Lung (tissue), 12 donors: ENCODE measurements around the gene NBEA. TPM values are rescaled to one million over a fixed set of nuclear protein-coding genes. Genes with fewer than 3 reads are reported as not detected.

ENCODE experiments used
- ATAC-seq: fragments of 200-7000 bp; cut with Tn5 transposase; one replicate; pipeline ENCODE4 v1.9.1; 2020; ENCODE audit warnings: moderate number of reproducible peaks; ENCODE audit not compliant: insufficient read depth, low FRiP score
- DNase-seq, 3 donors: peaks; one replicate each; pipeline ENCODE4 v3.0.0-alpha.2; 2013 to 2017
- H3K27ac ChIP-seq, 2 donors: one replicate each; pipeline ENCODE4 v1.5.1; 2013; ENCODE audit warnings: mild to moderate bottlenecking in 2 of 2, moderate library complexity in 2 of 2, control low read depth in 1 of 2, inconsistent platforms in 1 of 2, low read depth in 1 of 2, low read length in 1 of 2
- H3K27me3 ChIP-seq, 3 donors: one replicate each; pipeline ENCODE4 v1.5.1; 2013; ENCODE audit warnings: low read length in 2 of 3; ENCODE audit not compliant: control insufficient read depth in 3 of 3, insufficient read depth in 3 of 3
- H3K36me3 ChIP-seq, 4 donors: one replicate each; pipeline ENCODE4 v1.5.1; 2013; ENCODE audit warnings: low read length in 4 of 4, mild to moderate bottlenecking in 1 of 4, moderate library complexity in 1 of 4; ENCODE audit not compliant: control insufficient read depth in 4 of 4, insufficient read depth in 4 of 4
- H3K4me1 ChIP-seq, 5 donors: one replicate each; pipeline ENCODE4 v1.5.1; 2013; ENCODE audit warnings: low read length in 5 of 5, mild to moderate bottlenecking in 2 of 5, moderate library complexity in 1 of 5; ENCODE audit not compliant: control insufficient read depth in 5 of 5, insufficient read depth in 5 of 5
- H3K4me3 ChIP-seq: one replicate; pipeline ENCODE4 v1.5.1; 2013; ENCODE audit warnings: mild to moderate bottlenecking, control low read depth, moderate library complexity
- H3K9ac ChIP-seq, 2 donors: one replicate each; pipeline ENCODE4 v1.5.1; 2013; ENCODE audit warnings: low read length in 2 of 2, control low read depth in 1 of 2; ENCODE audit not compliant: insufficient read depth in 1 of 2
- H3K9me3 ChIP-seq, 4 donors: one replicate each; pipeline ENCODE4 v1.5.1; 2013; ENCODE audit warnings: low read length in 3 of 4, mild to moderate bottlenecking in 1 of 4, moderate library complexity in 1 of 4; ENCODE audit not compliant: control insufficient read depth in 4 of 4, insufficient read depth in 3 of 4
- WGBS, 2 donors: extraction: QIAGEN DNeasy Blood & Tissue Kit; methylation state at CpG; one replicate each; pipeline ENCODE4 v1.1.7; 2013; 5-methylcytosine and 5-hydroxymethylcytosine counted together
- polyA plus RNA-seq, 2 donors: library from polyadenylated mRNA; stranded (reverse); fragments of 200-250 nt; gene quantifications; one replicate each; pipeline ENCODE4 v1.2.1, GENCODE V29; 2013
- total RNA-seq, 2 donors: library from RNA; depleted of rRNA in 1 of 2; stranded (reverse); fragments of >200 nt in 1 of 2; gene quantifications; one replicate each; pipeline ENCODE4 v1.2.1, GENCODE V29; 2014 to 2021
- TF ChIP-seq, protein P1 (sequence below): IDR thresholded peaks from 2 replicates; pipeline ENCODE4 v1.5.1; 2012; ENCODE audit warnings: mild to moderate bottlenecking; ENCODE audit errors: control extremely low read depth, extremely low read depth
- donor health status: control.
- donor health status: control.
- donor health status: Bipolar disorder and iron deficiency.
- donor health status: healthy.
- donor health status: DM: yes; HTN: yes; CAD: no.

The NBEA gene
- total and polyA plus RNA-seq, 4 donors = 1.6 to 26.5 (median 5.3) TPM

GRCh38 chr13:35592457-35592856 lies 650.4 kb downstream of the NBEA start:
- no peaks in the 10 kb centered on the region for H3K4me1 ChIP-seq
- H3K9me3 ChIP-seq = no peaks in the 10 kb centered on the region
- no peaks in the 10 kb centered on the region for H3K27me3 ChIP-seq
- ATAC-seq (no peak), DNase-seq (no peak)
- H3K27ac ChIP-seq = no peak overlapping the region
- H3K36me3 ChIP-seq = no peaks in the 10 kb centered on the region
- H3K9ac ChIP-seq = no peak overlapping the region
- H3K4me3 ChIP-seq = no peak overlapping the region
- WGBS, 2 donors = 84 to 91% methylated on average over 4 of the region's 4 CpGs
- TF ChIP-seq, protein P1, sequence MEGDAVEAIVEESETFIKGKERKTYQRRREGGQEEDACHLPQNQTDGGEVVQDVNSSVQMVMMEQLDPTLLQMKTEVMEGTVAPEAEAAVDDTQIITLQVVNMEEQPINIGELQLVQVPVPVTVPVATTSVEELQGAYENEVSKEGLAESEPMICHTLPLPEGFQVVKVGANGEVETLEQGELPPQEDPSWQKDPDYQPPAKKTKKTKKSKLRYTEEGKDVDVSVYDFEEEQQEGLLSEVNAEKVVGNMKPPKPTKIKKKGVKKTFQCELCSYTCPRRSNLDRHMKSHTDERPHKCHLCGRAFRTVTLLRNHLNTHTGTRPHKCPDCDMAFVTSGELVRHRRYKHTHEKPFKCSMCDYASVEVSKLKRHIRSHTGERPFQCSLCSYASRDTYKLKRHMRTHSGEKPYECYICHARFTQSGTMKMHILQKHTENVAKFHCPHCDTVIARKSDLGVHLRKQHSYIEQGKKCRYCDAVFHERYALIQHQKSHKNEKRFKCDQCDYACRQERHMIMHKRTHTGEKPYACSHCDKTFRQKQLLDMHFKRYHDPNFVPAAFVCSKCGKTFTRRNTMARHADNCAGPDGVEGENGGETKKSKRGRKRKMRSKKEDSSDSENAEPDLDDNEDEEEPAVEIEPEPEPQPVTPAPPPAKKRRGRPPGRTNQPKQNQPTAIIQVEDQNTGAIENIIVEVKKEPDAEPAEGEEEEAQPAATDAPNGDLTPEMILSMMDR = no peak

DNA sequence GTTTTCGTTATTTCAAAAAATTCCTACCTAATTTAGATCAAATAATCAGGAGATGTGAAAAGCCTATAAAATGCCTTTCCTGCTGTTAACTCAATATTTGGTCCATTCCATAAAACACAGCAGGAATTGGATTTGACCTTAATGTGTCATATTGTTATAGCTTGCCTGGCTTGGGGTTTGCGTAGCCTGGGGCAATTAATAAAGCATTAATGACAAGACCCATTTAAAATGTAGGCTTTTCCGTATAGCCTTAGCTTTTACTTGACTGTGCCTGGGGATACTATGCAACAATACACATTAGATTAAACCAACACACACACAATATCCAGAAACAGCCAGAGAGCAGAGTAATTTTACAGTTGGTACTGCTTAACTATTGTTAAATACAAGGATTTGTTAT lies 651.6 kb downstream of the NBEA start:
- Histone ChIP-seq H3K27ac (no peak overlapping the region), H3K27me3 (no peaks in the 10 kb centered on the region), H3K4me1 (peaks cover 0 to 8% (median 0%) of the 10 kb centered on the region in 5 donors), H3K4me3 (no peak overlapping the region), H3K9ac (no peak overlapping the region), H3K9me3 (no peaks in the 10 kb centered on the region), H3K36me3 (no peaks in the 10 kb centered on the region)
- DNase-seq (no peak), ATAC-seq (no peak)
- WGBS, 2 donors = 95 to 96% methylated on average over 3 of the region's 3 CpGs
- TF ChIP-seq, protein P1 = no peak

DNA sequence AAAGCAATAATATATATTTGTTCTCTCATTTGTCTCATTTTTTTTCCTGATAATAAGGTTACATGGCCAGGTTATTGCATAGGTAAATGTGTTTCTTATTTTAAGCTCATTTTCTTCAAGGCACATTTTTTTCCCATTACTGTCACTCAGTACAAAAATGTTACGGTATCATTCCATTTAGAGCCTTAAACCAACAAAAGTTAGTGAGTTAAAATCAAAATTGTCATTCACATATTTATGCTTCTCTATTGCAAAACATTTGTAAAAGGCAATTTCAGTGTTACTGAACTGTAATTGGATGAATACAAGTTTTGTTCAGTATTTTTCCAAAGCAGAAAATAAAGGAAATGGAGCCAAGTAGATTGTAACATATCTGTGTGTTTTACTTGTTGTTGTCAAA lies 652.0 kb downstream of the NBEA start:
- H3K27ac ChIP-seq = no peak overlapping the region
- H3K9ac ChIP-seq = no peak overlapping the region
- no peak overlapping the region for H3K4me3 ChIP-seq
- H3K36me3 ChIP-seq = no peaks in the 10 kb centered on the region
- TF ChIP-seq, protein P1 = no peak
- no peak for ATAC-seq
- WGBS, 2 donors = 94 to 96% methylated on average over 1 of the region's 1 CpG
- no peak for DNase-seq
- no peaks in the 10 kb centered on the region for H3K27me3 ChIP-seq
- no peaks in the 10 kb centered on the region for H3K9me3 ChIP-seq
- peaks cover 0 to 12% (median 0%) of the 10 kb centered on the region in 5 donors for H3K4me1 ChIP-seq

- Histone ChIP-seq H3K4me1 (peaks cover 0 to 14% (median 0%) of the 10 kb centered on the region in 5 donors), H3K9me3 (no peaks in the 10 kb centered on the region), H3K27ac (no peak overlapping the region), H3K27me3 (no peaks in the 10 kb centered on the region), H3K9ac (no peak overlapping the region), H3K36me3 (no peaks in the 10 kb centered on the region), H3K4me3 (no peak overlapping the region)
- no peak for DNase-seq
- ATAC-seq = no peak
- TF ChIP-seq, protein P1 = no peak
These were observed 653.1 kb downstream of the NBEA start for GRCh38 chr13:35595181-35595580.
